Mesothelial cell of epicardium (in vitro differentiated cells): ENCODE results near the gene SPATA6L. TPM values are rescaled to one million over a fixed set of nuclear protein-coding genes. Genes with fewer than 3 reads are reported as not detected.

Experiments
- DNase-seq, 2 experiments: peaks; one replicate each; pipeline ENCODE4 v3.0.0; 2021; ENCODE audit warnings: low spot score in 2 of 2; ENCODE audit not compliant: unreplicated experiment in 2 of 2
- H3K27ac Mint-ChIP-seq: 2 replicates; pipeline ENCODE4 v1.8.0; 2021; ENCODE audit warnings: mixed read lengths
- H3K27me3 Mint-ChIP-seq: 2 replicates; pipeline ENCODE4 v1.8.0; 2021; ENCODE audit warnings: low read depth, mixed read lengths
- H3K36me3 Mint-ChIP-seq: 2 replicates; pipeline ENCODE4 v1.8.0; 2021; ENCODE audit warnings: mixed read lengths
- H3K4me1 Mint-ChIP-seq: 2 replicates; pipeline ENCODE4 v1.8.0; 2021; ENCODE audit warnings: mixed read lengths
- H3K4me3 Mint-ChIP-seq: 2 replicates; pipeline ENCODE4 v1.8.0; 2021; ENCODE audit warnings: mild to moderate bottlenecking, moderate library complexity, mixed read lengths
- H3K9me3 Mint-ChIP-seq: 2 replicates; pipeline ENCODE4 v1.8.0; 2021; ENCODE audit warnings: mixed read lengths
- total RNA-seq: library from RNA; stranded (reverse); gene quantifications from 3 replicates; pipeline ENCODE4 v1.2.1, GENCODE V29; 2021
- TF ChIP-seq, protein P1 (sequence below): fragments of 200-600 bp; sonication (generic); IDR thresholded peaks from one replicate; pipeline ENCODE4 v1.5.0; 2021; ENCODE audit warnings: antibody characterized with exemption; ENCODE audit not compliant: unreplicated experiment

The SPATA6L gene
- total RNA-seq, 1 donor from 2014 or later: 6.1 TPM

- DNase-seq: no peak
- Mint-ChIP-seq H3K36me3 (no peaks in the 10 kb centered on the region), H3K27ac (no peak overlapping the region), H3K27me3 (no peaks in the 10 kb centered on the region), H3K4me3 (no peak overlapping the region), H3K9me3 (no peaks in the 10 kb centered on the region), H3K4me1 (peaks cover 20% of the 10 kb centered on the region)
- TF ChIP-seq, protein P1, sequence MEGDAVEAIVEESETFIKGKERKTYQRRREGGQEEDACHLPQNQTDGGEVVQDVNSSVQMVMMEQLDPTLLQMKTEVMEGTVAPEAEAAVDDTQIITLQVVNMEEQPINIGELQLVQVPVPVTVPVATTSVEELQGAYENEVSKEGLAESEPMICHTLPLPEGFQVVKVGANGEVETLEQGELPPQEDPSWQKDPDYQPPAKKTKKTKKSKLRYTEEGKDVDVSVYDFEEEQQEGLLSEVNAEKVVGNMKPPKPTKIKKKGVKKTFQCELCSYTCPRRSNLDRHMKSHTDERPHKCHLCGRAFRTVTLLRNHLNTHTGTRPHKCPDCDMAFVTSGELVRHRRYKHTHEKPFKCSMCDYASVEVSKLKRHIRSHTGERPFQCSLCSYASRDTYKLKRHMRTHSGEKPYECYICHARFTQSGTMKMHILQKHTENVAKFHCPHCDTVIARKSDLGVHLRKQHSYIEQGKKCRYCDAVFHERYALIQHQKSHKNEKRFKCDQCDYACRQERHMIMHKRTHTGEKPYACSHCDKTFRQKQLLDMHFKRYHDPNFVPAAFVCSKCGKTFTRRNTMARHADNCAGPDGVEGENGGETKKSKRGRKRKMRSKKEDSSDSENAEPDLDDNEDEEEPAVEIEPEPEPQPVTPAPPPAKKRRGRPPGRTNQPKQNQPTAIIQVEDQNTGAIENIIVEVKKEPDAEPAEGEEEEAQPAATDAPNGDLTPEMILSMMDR: no peak
Measured at GRCh38 chr9:4592886-4593285, 73.4 kb downstream of the SPATA6L start.

- TF ChIP-seq, protein P1: no peak
- H3K9me3 Mint-ChIP-seq: no peaks in the 10 kb centered on the region
- peaks cover 20% of the 10 kb centered on the region for H3K4me1 Mint-ChIP-seq
- no peaks in the 10 kb centered on the region for H3K27me3 Mint-ChIP-seq
- DNase-seq: no peak
- no peaks in the 10 kb centered on the region for H3K36me3 Mint-ChIP-seq
- H3K4me3 Mint-ChIP-seq: no peak overlapping the region
- no peak overlapping the region for H3K27ac Mint-ChIP-seq
Measured at GRCh38 chr9:4592295-4592694, 74.0 kb downstream of the SPATA6L start.

GRCh38 chr9:4591123-4591500 is 75.2 kb downstream of the SPATA6L start:
- H3K36me3 Mint-ChIP-seq: no peaks in the 10 kb centered on the region
- peak overlapping the region; percentile 54 for H3K27ac Mint-ChIP-seq
- peaks cover 20% of the 10 kb centered on the region for H3K4me1 Mint-ChIP-seq
- no peaks in the 10 kb centered on the region for H3K27me3 Mint-ChIP-seq
- TF ChIP-seq, protein P1: no peak
- no peak overlapping the region for H3K4me3 Mint-ChIP-seq
- no peaks in the 10 kb centered on the region for H3K9me3 Mint-ChIP-seq
- DNase-seq: no peak

GRCh38 chr9:4590430-4591122 is 75.7 kb downstream of the SPATA6L start:
- Mint-ChIP-seq H3K36me3 (no peaks in the 10 kb centered on the region), H3K4me3 (no peak overlapping the region), H3K27me3 (no peaks in the 10 kb centered on the region)

DNA sequence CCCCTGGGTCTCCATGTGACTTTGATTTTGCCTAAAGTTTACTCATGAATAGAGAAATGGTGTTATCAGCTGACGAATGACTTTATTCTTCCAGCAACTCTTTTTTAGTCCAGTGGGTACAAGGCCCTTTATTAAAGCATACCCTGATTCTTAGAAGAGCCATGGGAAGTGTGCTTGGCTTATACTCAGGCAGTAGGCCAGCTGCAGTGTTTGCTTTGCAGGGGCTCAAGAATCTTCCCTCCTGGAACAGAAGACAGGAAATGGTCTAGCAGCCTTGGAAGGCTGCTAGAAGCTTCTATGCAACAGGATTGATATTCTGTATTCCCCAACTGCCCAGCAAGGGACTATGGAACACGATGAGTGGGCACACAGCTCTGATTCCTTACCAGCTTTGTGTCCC is 77.6 kb downstream of the SPATA6L start:
- no peak for DNase-seq
- Mint-ChIP-seq H3K9me3 (no peaks in the 10 kb centered on the region), H3K36me3 (no peaks in the 10 kb centered on the region)

More at GRCh38 chr9:4590430-4591122, 75.7 kb downstream of the SPATA6L start:
- DNase-seq: no peak
- TF ChIP-seq, protein P1: no peak
- Mint-ChIP-seq H3K4me1 (peaks cover 20% of the 10 kb centered on the region), H3K27ac (peak overlapping the region; percentile 54), H3K9me3 (no peaks in the 10 kb centered on the region)

More for the DNA sequence above, 77.6 kb downstream of the SPATA6L start:
- no peak overlapping the region for H3K4me3 Mint-ChIP-seq
- H3K4me1 Mint-ChIP-seq: peaks cover 20% of the 10 kb centered on the region
- H3K27me3 Mint-ChIP-seq: no peaks in the 10 kb centered on the region
- TF ChIP-seq, protein P1: no peak
- H3K27ac Mint-ChIP-seq: no peak overlapping the region
